ENCODE results near the gene SH3RF3. TPM values are rescaled to one million over a fixed set of nuclear protein-coding genes. Genes with fewer than 3 reads are reported as not detected.

Gene SH3RF3
- total and polyA plus RNA-seq, 10 of the 15 experiments (the other 5 are each of a cell fraction or from before 2014, with no cell fraction given): 0.08 to 8.8 (median 2.3) TPM

- intact Hi-C loops (cut with micrococcal nuclease; ENCODE audit: unreplicated experiment) (no loop called here), in situ Hi-C loops (cut with MboI) (no loop called here)
- Histone ChIP-seq H3K9me3 (replicated peaks; ENCODE audit: control insufficient read depth, insufficient read depth, low read length) (no peaks in the 10 kb centered on the region), H3K79me2 (ENCODE audit: control insufficient read depth, insufficient read depth, low read length) (no peaks in the 10 kb centered on the region), H3K36me3 (ENCODE audit: control insufficient read depth in 2 of 2, insufficient read depth in 2 of 2, low read length in 1 of 2) (no peaks in the 10 kb centered on the region), H3K4me3 (no peak overlapping the region), H3K4me1 (ENCODE audit: control insufficient read depth, insufficient read depth, low read length) (no peaks in the 10 kb centered on the region), H2AFZ (ENCODE audit: control insufficient read depth, low read depth, low read length) (no peak overlapping the region), H4K20me1 (ENCODE audit: control insufficient read depth, insufficient read depth) (no peaks in the 10 kb centered on the region), H3K4me2 (ENCODE audit: control insufficient read depth, insufficient read depth) (no peak overlapping the region), H3K27ac (ENCODE audit: control insufficient read depth, insufficient read depth) (no peak overlapping the region), H3K9ac (ENCODE audit: control insufficient read depth, insufficient read depth, low read length) (no peak overlapping the region), H3K27me3 (replicated peaks in 1 of 2; ENCODE audit: control insufficient read depth in 2 of 2, insufficient read depth in 2 of 2, low read length in 1 of 2) (no peaks in the 10 kb centered on the region)
- ChIA-PET POLR2A (no interaction called here), CTCF (no interaction called here), SMC1A (ENCODE audit: uncharacterized antibody, unreplicated experiment) (no interaction called here), RAD21 (ENCODE audit: unreplicated experiment) (interaction anchor here (1.6 kb wide), 1 partner anchor 9 kb away, joined by 4 read pairs; no protein-coding TSS in a partner anchor)
- ATAC-seq (peak; percentile 29), FAIRE-seq (no peak), DNase-seq (ENCODE audit: low read depth, low spot score) (no peak)
- WGBS (ENCODE audit: insufficient coverage, insufficient replicate concordance, low lambda C conversion rate, missing lambda C conversion rate): 8% methylated on average over 3 of the region's 3 CpGs
- no TSS peak for BruUV-seq (replicated peaks)
- TF ChIP-seq, protein P1, sequence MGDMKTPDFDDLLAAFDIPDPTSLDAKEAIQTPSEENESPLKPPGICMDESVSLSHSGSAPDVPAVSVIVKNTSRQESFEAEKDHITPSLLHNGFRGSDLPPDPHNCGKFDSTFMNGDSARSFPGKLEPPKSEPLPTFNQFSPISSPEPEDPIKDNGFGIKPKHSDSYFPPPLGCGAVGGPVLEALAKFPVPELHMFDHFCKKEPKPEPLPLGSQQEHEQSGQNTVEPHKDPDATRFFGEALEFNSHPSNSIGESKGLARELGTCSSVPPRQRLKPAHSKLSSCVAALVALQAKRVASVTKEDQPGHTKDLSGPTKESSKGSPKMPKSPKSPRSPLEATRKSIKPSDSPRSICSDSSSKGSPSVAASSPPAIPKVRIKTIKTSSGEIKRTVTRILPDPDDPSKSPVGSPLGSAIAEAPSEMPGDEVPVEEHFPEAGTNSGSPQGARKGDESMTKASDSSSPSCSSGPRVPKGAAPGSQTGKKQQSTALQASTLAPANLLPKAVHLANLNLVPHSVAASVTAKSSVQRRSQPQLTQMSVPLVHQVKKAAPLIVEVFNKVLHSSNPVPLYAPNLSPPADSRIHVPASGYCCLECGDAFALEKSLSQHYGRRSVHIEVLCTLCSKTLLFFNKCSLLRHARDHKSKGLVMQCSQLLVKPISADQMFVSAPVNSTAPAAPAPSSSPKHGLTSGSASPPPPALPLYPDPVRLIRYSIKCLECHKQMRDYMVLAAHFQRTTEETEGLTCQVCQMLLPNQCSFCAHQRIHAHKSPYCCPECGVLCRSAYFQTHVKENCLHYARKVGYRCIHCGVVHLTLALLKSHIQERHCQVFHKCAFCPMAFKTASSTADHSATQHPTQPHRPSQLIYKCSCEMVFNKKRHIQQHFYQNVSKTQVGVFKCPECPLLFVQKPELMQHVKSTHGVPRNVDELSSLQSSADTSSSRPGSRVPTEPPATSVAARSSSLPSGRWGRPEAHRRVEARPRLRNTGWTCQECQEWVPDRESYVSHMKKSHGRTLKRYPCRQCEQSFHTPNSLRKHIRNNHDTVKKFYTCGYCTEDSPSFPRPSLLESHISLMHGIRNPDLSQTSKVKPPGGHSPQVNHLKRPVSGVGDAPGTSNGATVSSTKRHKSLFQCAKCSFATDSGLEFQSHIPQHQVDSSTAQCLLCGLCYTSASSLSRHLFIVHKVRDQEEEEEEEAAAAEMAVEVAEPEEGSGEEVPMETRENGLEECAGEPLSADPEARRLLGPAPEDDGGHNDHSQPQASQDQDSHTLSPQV (IDR thresholded peaks at IDR 0.05): no peak
- TF ChIP-seq ZNF274 (IDR thresholded peaks at IDR 0.05; ENCODE audit: insufficient read depth, insufficient read length) (no peak), STAT3 (IDR thresholded peaks at IDR 0.05; ENCODE audit: low read depth, low read length) (no peak), CUX1 (IDR thresholded peaks at IDR 0.05; ENCODE audit: insufficient replicate concordance, low read depth, low read length) (no peak), EZH2 (IDR thresholded peaks at IDR 0.05; ENCODE audit: borderline replicate concordance, control insufficient read depth, low read depth, low read length) (no peak), RELB (IDR thresholded peaks at IDR 0.05; ENCODE audit: low read depth) (no peak), HCFC1 (IDR thresholded peaks at IDR 0.05; ENCODE audit: low read length) (no peak), WRNIP1 (IDR thresholded peaks at IDR 0.05; ENCODE audit: borderline replicate concordance, low read depth, low read length) (no peak), KAT2A (conservative IDR thresholded peaks at IDR 0.05; ENCODE audit: control insufficient read depth, low read depth, low read length) (no peak), CEBPB (IDR thresholded peaks at IDR 0.05; ENCODE audit: borderline replicate concordance in 1 of 2, low read depth in 2 of 2, low read length in 2 of 2) (no peak), BMI1 (IDR thresholded peaks at IDR 0.05; ENCODE audit: borderline replicate concordance) (no peak), RAD21 (IDR thresholded peaks at IDR 0.05; ENCODE audit: insufficient read depth, low read depth, low read length) (no peak)
Measured at GRCh38 chr2:109300582-109300981, 171.6 kb downstream of the SH3RF3 start.

Measured in GM12878 (cell line).